HG02798 (cell line): Measurements from ENCODE around the gene TNNC2.
"Not testable (repeated sequence)": the region's sequence is repeated elsewhere in the genome, so short reads cannot be mapped to it uniquely, and the experiment has no call there.

ENCODE experiments used
- ATAC-seq: cut with Tn5 transposase; IDR thresholded peaks from one replicate; pipeline ENCODE4 v1.9.1; 2021; ENCODE audit warnings: mild to moderate bottlenecking; ENCODE audit not compliant: unreplicated experiment, poor library complexity

The TNNC2 gene

DNA sequence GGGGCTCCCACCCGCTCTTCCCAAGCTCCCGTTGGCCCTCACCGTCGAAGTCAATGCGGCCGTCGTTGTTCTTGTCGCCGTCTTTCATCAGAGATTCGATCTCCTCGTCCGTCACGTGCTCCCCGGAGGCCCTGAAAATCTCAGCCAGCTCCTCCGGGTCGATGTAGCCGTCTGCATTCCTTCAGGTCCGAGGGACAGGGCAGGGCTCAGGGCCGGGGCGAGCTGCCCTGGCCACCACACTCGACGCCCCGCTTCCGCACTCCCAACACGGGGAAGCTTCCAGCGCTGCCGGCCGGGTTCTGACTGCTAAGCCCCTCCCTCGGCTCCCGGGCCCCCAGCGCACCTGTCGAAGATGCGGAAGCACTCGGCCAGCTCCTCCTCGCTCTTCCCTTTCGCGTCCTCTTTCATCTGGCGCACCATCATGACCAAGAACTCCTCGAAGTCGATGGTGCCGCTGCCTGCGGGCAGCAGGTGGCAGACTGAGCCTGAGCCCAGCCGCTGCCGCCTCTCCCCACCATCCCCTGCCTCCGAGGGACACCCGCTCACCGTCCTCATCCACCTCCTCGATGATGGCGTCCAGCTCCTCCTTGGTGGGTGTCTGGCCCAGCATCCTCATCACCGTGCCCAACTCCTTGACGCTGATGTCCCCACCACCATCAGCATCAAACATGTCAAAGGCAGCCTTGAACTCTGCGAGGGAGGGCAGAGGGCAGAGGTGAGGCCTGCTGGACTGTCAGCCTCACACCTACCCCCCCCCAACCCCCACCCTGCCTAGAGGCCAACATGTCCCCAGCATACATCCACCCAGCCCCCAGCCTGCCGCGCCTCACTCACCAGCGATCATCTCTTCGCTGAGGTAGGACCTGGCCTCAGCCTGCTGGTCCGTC lies 2.9 kb downstream of the TNNC2 start:
- ATAC-seq: no peak

GRCh38 chr20:45822857-45823256 lies 4.3 kb downstream of the TNNC2 start:
- ATAC-seq: no peak

DNA sequence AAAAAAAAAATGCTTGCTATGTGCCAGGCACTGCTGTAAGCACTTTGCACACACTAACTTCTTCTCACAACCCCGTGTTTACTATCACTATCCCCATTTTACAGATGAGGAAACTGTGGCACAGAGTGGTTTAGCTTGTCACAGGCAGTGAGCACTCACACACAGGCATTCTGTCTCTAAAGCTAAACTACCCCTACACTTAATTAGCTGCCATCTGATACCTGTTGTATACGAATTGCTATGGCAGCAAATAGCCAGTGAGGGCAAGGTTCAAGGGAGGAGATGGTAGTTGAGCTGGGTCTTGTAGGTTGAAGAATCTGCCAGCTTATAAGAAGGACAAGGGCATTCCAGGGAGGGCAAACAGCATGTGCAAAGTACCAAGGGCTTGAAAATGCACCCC lies 5.2 kb downstream of the TNNC2 start:
- ATAC-seq: no peak

- ATAC-seq: no peak
Measured at GRCh38 chr20:45819466-45819865, 7.6 kb downstream of the TNNC2 start.

GRCh38 chr20:45818239-45818638 lies 8.9 kb downstream of the TNNC2 start:
- ATAC-seq: no peak

- ATAC-seq: no peak
Measured at GRCh38 chr20:45817376-45818194, 9.5 kb downstream of the TNNC2 start.

- no peak for ATAC-seq
Measured at GRCh38 chr20:45816951-45817350, 10.2 kb downstream of the TNNC2 start.

- no peak for ATAC-seq
Measured at GRCh38 chr20:45814314-45814713, 12.8 kb downstream of the TNNC2 start.

DNA sequence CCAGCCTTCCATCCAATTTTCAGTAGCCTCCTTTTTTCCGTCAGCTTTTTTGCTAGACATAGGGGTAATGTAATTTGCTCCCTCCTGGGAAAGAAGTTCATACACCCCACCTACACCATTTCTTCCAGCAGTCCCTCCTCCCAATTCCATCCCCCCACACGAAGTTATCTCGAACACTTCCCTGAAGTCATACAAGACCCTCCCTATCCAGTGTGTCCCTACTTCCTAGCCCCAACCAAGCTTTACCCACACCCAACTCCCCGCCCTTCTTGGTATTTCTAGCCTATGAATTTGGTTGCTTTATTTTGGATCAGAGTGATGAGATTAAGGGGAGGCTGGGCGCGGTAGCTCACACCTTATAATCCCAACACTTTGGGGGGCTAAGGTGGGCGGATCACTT lies 13.6 kb downstream of the TNNC2 start:
- ATAC-seq: no peak

- no peak for ATAC-seq
Measured at GRCh38 chr20:45813006-45813340, 14.1 kb downstream of the TNNC2 start.

DNA sequence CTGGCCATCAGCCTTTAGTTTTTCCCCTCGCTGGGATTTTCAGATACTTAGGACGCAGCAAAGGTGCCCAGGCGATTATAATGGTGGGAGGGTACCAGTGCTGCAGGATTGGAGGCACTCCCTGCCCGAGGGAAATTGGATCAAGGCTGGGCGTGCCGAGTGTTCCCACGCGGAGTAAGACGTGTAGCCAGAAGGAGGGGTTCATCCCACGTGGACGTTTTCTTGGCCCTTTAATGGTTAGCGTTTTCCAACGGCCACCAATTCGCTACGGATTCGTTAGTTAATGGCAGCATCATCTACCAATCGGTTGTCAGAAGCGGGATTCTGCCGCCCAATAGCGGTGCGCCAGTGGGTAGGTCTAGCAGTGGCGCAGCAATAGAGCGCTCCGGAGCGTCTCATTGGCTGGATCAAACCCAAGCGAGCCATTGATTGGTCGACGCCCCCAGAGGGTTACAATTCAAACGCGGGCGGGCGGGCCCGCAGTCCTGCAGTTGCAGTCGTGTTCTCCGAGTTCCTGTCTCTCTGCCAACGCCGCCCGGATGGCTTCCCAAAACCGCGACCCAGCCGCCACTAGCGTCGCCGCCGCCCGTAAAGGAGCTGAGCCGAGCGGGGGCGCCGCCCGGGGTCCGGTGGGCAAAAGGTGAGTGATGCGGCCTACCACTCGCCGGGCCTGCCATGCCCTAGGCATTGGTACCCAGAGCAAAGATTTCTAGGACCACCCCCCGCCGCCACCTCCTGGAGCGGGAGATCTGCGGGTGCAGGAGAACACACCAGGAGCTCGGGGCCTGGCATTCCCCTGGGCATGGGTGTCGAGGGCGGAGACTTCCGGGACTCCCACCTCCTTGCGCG lies 14.7 kb downstream of the TNNC2 start, which contains the start of gene UBE2C:
TSS of gene UBE2C (plus strand) at position 488 of the 849 bp plus-strand sequence. CDS start at position 540, 52 bp downstream.
- ATAC-seq: peak; percentile 99

DNA sequence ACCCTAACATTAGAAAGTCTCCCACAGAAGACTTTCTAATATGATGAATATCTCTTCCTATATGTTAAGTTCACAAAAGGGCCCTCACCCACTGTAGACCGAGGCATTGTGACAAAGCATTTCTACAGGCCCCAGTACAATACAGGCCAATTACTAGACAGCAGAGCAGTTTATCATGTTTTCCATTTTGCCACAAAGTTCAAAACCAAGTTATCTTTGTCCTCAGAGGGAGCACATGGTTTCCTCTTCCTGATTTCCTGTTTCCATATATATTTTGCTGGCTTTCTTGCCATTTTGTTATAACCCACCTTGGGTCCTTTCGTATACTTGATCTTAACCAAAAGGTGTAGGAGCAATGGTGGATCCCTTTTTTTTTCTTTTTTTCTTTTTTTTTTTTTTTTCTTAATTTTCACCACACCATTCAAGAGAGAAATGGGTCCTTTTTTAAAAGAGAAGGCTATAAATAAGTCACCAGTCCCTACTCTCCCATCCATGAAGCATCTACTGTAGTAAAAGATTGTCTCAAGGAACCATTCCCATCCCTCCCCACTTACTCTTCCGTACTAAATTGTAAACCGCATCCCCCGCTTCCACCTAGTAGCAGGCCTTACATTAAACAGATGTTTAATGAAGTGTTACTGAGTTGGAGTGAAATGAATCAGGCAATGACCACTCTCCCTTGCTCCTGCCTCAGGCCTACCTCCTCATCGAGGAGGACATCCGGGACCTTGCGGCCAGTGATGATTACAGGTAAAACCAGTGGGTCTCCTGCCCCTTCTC lies 16.7 kb downstream of the TNNC2 start:
- ATAC-seq: no peak

DNA sequence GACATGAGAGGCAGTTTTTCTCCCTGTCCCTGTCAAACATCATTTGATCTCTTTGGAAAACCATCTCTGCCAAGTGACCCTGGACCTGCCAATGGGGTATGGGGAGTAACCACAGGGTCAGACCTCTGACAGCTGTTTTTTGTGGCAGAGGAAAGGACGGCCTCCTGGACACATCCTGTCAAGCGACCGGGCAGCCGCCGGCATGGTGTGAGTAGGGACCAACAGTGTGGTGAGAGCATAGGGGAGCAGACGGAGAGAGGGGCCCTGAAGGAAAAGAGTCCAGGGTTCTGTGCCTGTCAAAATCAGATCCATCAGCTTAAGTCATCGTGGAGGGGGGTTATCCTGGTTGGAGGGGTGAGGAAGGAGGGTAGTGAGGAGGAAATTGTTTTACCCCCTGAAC lies 25.3 kb downstream of the TNNC2 start:
- ATAC-seq: no peak

DNA sequence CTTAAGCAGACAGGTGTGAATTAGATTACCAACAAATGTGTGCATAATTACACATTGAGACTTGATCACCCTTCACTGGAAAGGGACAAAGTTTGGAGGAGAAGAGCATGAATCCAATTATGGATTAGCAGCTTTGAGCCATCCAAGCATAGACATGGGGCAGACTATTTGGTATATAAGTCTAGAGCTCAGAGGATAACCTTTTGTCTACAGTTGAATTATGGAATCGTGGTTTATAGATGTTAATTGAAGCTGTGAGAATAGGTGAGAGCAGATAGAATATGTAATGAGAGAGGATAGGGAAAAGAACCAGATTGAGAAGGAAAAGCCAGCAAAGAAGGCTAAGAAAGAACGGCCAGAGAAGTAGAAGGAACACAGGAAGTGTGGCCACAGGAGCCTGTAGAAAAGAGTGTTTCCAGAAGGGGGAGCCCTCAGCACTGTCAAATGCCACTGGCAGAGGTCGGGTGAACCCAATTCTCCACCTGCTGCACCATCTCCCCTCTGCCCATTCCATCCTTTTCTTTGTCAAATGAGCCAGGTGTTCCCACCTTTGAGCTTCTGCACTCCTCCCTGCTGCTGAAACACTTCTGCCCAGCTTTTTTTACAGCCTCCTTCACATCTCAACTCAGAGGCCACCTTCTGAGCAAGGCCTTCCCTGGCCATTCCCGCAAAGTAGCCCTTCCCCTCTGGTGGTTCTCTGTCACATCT lies 28.0 kb downstream of the TNNC2 start:
- ATAC-seq: no peak

DNA sequence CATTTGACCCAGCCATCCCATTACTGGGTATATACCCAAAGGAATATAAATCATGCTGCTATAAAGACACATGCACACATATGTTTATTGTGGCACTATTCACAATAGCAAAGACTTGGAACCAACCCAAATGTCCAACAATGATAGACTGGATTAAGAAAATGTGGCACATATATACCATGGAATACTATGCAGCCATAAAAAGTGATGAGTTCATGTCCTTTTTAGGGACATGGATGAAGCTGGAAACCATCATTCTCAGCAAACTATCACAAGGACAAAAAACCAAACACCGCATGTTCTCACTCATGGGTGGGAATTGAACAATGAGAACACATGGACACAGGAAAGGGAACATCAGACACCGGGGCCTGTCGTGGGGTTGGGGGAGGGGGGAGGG lies 29.2 kb downstream of the TNNC2 start:
- ATAC-seq: not testable (repeated sequence)

- not testable (repeated sequence) for ATAC-seq
Measured at GRCh38 chr20:45797510-45797909, 29.6 kb downstream of the TNNC2 start.

DNA sequence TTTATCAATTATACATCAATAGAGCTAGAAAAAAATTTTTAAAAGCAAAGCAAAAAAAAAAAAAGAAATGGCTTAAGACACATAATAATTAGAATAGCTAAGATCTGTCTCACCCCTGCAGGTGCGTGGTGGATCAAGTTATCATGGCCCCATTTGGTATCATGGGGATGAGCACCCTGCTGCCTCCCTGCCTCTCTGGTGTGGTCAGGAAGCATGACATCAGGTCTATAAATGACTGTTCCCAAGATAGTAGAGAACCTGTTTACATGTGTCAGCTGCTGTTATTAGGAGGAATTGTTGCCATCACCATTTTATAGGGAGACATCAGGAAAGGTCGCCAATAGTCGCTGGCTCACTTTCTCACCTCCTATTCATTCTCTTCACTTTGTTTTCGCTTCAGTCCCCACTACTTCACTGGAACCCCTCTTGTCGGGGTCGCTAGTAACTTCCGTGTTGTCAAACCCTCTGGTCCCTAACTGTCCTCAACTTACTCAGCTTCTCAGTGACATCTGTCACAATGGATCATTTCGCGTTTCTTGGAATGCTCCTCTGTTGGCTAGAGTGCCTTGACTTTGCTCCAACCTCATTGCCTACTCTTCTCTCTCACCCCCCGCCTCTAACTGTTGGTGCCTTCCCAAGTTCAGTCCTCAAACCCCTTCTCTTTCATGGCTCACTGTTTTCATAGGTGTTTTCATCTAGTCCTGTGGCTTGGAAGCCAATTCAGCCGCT lies 30.6 kb downstream of the TNNC2 start:
- no peak for ATAC-seq

DNA sequence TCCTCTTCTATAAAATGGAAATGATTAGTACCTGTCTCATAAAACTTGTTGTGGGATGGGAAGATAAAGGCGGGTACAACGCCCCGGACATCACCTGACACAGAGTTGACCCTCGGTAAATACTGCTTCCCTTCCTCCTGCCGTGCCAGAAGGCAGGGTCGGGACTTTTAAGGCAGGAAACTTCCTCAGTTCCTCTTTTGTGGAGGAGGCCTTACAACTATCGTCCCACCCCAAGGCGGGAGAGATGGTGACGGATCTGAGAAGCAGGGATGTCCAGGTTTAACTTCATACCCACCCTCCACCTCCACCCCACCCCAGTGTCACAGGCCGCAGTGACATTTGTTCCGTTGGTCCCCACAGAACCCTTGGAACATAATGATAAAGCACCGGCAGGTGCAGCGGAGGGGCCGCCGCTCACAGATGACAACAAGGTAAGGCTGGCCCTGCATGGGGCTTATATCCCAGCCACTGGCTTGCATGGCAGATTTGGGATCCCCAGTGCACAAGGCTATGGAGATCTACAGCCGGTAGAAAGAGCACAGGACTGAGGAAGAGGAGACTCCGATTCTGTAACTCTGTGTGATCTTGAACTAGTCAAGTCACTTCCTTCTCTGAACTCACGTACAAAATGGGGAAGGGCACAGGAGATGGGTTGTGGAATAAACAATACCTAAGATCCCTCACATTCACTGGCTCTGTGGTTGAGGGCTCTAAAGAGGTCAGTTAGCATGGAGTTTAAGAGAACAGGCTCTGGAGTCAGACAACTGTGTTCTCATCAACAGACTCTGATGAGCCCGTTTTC lies 34.6 kb downstream of the TNNC2 start:
- peak; percentile 10 for ATAC-seq
